Lower leg skin (tissue), 4 donors: ENCODE measurements around the gene LRRC37B. TPM values are rescaled to one million over a fixed set of nuclear protein-coding genes. Genes with fewer than 3 reads are reported as not detected.
"Not testable (repeated sequence)": the region's sequence is repeated elsewhere in the genome, so short reads cannot be mapped to it uniquely, and the experiment has no call there.

Experiments used
- DNase-seq, 2 donors: peaks; one replicate each; pipeline ENCODE4 v3.0.0-alpha.2; 2019; ENCODE audit warnings: low spot score in 2 of 2
- H3K4me3 ChIP-seq: fragments of 200-600 bp; sonication (generic); 2 replicates; pipeline ENCODE4 v1.5.1; 2017; ENCODE audit warnings: mild to moderate bottlenecking, low read depth; ENCODE audit not compliant: poor library complexity, severe bottlenecking
- POLR2A ChIP-seq, 2 donors: fragments of 450-650 bp; IDR thresholded peaks; one replicate each; pipeline ENCODE4 v1.6.1; 2016 to 2017; ENCODE audit warnings: antibody characterized with exemption in 2 of 2, mild to moderate bottlenecking in 1 of 2, moderate library complexity in 1 of 2
- WGBS, 2 donors: methylation state at CpG; one replicate each; pipeline ENCODE4 v1.1.5; 2018; 5-methylcytosine and 5-hydroxymethylcytosine counted together
- intact Hi-C: fragments of 100-400 bp; cut with DNase I; formaldehyde crosslinking; loops from one replicate; pipeline ENCODE4 v1.15.0; 2023; ENCODE audit warnings: low total_unique reads
- total RNA-seq, 4 donors: library from RNA; depleted of rRNA; stranded (reverse); fragments of >200 nt; gene quantifications; one replicate each; pipeline ENCODE4 v1.1.0, GENCODE V29; 2016
- TF ChIP-seq, protein P1 (sequence below), 3 donors: fragments of 450-650 bp; IDR thresholded peaks; one replicate each; pipeline ENCODE4 v1.5.1; 2016; ENCODE audit warnings: antibody characterized with exemption in 3 of 3, mild to moderate bottlenecking in 3 of 3, moderate library complexity in 2 of 3

The LRRC37B gene
- total RNA-seq, 4 donors from 2014 or later, result 24.1 to 36.0 (median 26.0) TPM

GRCh38 chr17:32083550-32083979, 76.4 kb downstream of the LRRC37B start:
- H3K4me3 ChIP-seq, result peak overlapping the region; percentile 27
- DNase-seq, intact Hi-C loops: not testable (repeated sequence)
- 0 to 1% methylated on average over 14 to 15 of the region's 17 CpGs for WGBS, 2 donors

DNA sequence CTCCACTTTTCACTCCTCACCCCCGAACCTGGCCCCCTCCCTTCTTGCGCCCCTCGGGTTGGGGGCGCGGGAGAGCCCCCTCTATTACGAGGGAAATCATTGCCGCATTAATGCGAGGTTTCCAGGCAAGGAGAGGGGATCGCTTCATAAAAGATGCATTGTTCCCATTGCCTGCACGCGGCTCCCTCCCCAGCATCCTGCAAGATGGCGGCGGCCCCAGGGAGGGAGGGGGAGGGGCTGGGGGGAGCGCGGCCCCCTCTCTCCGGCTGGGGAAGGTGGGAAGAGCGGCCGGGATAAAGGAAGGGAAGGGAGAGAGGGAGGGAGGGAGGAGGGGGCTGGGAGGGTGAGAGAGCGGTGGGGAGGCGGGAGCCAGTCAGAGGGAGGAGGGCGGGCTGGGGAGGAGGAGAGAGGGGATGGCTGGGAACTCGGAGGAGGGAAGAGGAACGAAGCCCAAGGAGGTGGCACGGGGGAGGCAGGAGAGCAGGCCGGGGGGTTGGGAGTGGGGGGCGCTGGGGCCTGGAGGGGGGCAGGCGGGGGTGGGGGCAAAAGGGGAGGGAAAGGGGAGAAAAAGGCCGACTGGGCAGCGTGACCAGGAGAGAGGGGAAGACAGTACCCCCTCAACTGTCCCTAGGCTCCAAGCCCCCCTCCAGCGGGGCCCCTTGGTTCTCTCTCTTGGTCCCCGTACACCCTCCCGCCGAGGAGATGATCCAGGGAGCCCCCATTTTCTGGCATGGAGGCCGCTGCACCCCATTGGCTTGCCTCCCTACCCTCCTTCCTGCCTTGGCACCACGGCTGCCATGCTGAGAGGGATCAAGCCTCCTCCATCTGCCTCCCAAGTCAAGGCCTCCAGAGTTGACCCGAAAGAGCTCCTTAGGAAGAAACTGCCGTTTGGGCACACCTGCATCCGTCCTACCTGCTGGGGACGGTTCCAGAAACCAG, 77.1 kb downstream of the LRRC37B start:
- DNase-seq, intact Hi-C loops: not testable (repeated sequence)
- 0% methylated on average over 9 to 12 of the region's 39 CpGs for WGBS, 2 donors
- peak overlapping the region; percentile 27 for H3K4me3 ChIP-seq

DNA sequence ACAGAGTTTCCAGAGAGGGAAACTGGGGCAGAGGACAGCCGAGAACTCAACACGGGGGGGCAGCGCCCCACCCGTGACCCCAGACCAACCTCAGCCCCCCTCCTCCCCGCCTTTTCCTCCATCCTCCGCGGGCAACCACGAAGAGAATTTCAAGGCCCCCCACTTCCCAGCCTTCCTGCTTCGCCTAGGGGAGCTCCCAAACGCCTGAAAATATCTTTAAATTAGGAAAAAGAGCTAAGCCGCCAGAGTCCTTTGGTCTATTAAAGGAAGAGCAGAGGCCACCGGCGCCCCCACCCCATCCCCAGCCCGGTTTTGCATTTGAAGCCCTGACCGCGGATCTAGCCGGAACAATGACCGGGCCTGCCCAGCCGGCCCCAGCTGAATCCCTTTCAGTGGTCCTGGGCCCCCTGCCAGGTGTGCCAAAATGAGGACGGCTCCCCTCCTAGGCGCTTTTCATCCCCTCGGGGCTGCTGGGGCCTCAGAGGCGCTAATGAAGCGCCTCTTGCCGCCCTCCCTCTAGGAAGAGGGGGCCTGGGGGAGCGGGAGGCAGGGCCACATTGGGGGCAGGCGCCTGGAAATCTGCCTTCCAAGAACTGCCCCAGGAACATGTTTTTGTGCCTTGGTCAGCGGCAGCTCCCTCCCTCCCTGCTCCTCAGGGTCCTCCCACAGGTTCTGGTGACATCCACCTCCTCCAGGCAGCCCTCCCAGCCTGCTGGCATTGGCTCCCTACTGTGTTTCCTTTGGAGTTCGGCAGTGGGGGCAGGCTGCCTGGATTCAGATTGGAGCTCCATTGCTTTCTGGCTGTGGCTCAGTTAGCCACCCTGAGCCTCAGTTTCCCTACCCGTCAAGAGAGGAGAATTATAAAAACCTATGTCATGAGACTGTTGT, 78.0 kb downstream of the LRRC37B start:
- DNase-seq, H3K4me3 ChIP-seq, intact Hi-C loops: not testable (repeated sequence)
- 18 to 23% methylated on average over 16 to 18 of the region's 30 CpGs for WGBS, 2 donors

DNA sequence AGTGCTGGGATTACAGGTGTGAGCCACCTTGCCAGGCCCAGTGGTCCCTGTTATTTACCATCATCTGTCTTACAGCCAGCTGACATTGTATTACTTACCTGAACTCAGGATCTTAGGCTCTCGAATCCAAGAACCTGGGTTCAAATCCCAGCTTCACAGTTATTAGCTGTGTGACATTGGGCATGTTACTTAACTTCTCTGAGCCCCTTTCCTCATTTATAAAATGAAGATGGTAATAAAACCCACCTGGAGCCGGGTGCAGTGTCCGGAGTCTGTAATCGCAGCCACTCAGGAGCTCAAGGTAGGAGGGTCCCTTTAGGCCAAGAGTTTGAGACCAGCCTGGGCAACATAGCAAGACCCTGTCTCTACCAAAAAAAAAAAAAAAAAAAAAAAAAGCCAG, 79.7 kb downstream of the LRRC37B start:
- H3K4me3 ChIP-seq, intact Hi-C loops, DNase-seq: not testable (repeated sequence)
- WGBS, 2 donors, result 94 to 98% methylated on average over 4 of the region's 4 CpGs

GRCh38 chr17:32092062-32092461, 84.9 kb downstream of the LRRC37B start:
- intact Hi-C loops, H3K4me3 ChIP-seq, DNase-seq: not testable (repeated sequence)
- WGBS, 2 donors, result 85 to 86% methylated on average over 1 of the region's 1 CpG

GRCh38 chr17:32099686-32100085, 92.5 kb downstream of the LRRC37B start:
- TF ChIP-seq, protein P1, sequence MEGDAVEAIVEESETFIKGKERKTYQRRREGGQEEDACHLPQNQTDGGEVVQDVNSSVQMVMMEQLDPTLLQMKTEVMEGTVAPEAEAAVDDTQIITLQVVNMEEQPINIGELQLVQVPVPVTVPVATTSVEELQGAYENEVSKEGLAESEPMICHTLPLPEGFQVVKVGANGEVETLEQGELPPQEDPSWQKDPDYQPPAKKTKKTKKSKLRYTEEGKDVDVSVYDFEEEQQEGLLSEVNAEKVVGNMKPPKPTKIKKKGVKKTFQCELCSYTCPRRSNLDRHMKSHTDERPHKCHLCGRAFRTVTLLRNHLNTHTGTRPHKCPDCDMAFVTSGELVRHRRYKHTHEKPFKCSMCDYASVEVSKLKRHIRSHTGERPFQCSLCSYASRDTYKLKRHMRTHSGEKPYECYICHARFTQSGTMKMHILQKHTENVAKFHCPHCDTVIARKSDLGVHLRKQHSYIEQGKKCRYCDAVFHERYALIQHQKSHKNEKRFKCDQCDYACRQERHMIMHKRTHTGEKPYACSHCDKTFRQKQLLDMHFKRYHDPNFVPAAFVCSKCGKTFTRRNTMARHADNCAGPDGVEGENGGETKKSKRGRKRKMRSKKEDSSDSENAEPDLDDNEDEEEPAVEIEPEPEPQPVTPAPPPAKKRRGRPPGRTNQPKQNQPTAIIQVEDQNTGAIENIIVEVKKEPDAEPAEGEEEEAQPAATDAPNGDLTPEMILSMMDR (IDR thresholded peaks at IDR 0.05), result no peak
- TF ChIP-seq POLR2A (IDR thresholded peaks at IDR 0.05), result no peak
- intact Hi-C loops, result no loop called here
- 67 to 69% methylated on average over 2 of the region's 2 CpGs for WGBS, 2 donors
- H3K4me3 ChIP-seq, result no peak overlapping the region
- no peak for DNase-seq

GRCh38 chr17:32100323-32100722, 93.1 kb downstream of the LRRC37B start:
- WGBS, 2 donors, result 77 to 81% methylated on average over 8 of the region's 8 CpGs
- DNase-seq, H3K4me3 ChIP-seq, intact Hi-C loops: not testable (repeated sequence)

DNA sequence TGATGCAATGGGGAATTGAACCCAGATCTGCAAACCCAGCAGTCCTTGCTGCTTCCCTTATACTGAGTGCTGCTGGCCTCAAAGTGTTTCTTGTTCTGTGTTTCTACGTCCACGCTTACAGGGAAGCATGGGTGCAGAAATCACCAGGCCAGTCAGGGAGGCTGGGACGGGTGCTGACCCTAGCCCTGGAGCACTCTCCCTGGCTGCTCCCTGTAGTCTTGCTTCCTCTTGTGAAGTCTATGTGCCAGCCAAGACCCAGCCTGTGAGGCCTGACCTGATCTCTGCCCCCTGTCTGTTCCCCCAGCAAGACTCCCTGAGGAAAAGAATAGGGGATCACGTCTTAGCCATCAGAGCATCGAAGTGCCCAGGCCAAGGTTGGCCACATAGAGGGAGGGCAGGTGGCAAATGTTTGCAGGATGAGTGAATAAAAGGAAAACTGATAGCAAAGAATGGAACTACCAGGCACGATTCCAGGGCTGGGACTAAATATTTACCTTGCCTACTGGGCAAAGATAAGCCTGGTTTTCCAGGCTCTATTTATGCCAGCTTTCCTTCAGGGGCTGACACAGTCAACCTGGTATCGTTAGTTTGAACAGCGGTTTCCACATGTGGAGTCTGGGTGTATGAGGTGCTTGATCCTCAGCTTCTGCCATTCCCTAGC, 93.9 kb downstream of the LRRC37B start:
- intact Hi-C loops, result no loop called here
- no peak overlapping the region for H3K4me3 ChIP-seq
- DNase-seq, result no peak
- 68 to 73% methylated on average over 8 of the region's 8 CpGs for WGBS, 2 donors
- TF ChIP-seq POLR2A (IDR thresholded peaks at IDR 0.05), result no peak
- TF ChIP-seq, protein P1 (IDR thresholded peaks at IDR 0.05), result no peak
